SK-N-MC (cell line): ENCODE measurements around the gene TPRG1.

ENCODE experiments used
- EZH2 ChIP-seq: fragments of 200-600 bp; sonication (generic); IDR thresholded peaks from one replicate; pipeline ENCODE4 v1.6.1; 2017; ENCODE audit warnings: antibody characterized with exemption
- FOXP2 ChIP-seq: optimal IDR thresholded peaks from 2 replicates; pipeline ENCODE3; 2011; ENCODE audit warnings: mild to moderate bottlenecking, moderate library complexity; ENCODE audit not compliant: insufficient read depth; ENCODE audit errors: extremely low read length, control extremely low read depth
- POLR2AphosphoS5 ChIP-seq: IDR thresholded peaks from 2 replicates; pipeline ENCODE4 v1.6.1; 2012; ENCODE audit warnings: mild to moderate bottlenecking, low read depth, low read length, borderline replicate concordance

DNA sequence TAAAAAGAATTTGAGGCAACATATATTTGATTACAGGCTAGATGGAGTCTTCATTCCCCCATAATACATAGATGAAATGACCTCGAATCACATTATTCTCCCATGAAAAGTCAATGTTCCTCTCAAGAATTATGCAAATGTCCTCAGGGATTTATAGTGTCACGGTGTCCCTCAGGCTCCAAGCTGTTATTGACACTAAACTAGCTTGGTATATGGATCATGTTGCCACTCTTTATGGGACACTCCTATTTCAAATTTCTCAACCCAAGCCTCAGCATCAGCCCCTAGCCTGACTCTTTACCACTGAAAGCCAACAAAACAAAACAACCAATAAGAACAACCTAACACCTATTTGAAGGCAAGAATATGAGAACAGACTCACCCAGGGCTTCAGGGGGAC is 139.8 kb downstream of the TPRG1 start:
- TF ChIP-seq EZH2 = no peak
- no peak for TF ChIP-seq POLR2AphosphoS5
- no peak for TF ChIP-seq FOXP2
